Neural crest cell (in vitro differentiated cells): ENCODE results near the gene KIF25. TPM values are rescaled to one million over a fixed set of nuclear protein-coding genes. Genes with fewer than 3 reads are reported as not detected.

Experiments
- DNase-seq: peaks from one replicate; pipeline ENCODE4 v3.0.0; 2021; ENCODE audit warnings: low read depth, mixed read lengths, low spot score
- H3K27ac Mint-ChIP-seq: one replicate; pipeline ENCODE4 v1.8.0; 2021; ENCODE audit warnings: mild to moderate bottlenecking, mixed read lengths; ENCODE audit not compliant: unreplicated experiment
- H3K27me3 Mint-ChIP-seq: 2 replicates; pipeline ENCODE4 v1.8.0; 2021; ENCODE audit warnings: low read depth, mild to moderate bottlenecking, mixed read lengths
- H3K36me3 Mint-ChIP-seq: 2 replicates; pipeline ENCODE4 v1.8.0; 2021; ENCODE audit warnings: low read depth, mild to moderate bottlenecking, mixed read lengths
- H3K4me1 Mint-ChIP-seq: 2 replicates; pipeline ENCODE4 v1.8.0; 2021; ENCODE audit warnings: mixed read lengths
- H3K4me3 Mint-ChIP-seq: one replicate; pipeline ENCODE4 v1.8.0; 2021; ENCODE audit warnings: mild to moderate bottlenecking, mixed read lengths
- H3K9me3 Mint-ChIP-seq: 2 replicates; pipeline ENCODE4 v1.8.0; 2021; ENCODE audit warnings: mixed read lengths
- CTCF ChIP-seq: fragments of 200-600 bp; sonication (generic); conservative IDR thresholded peaks from 2 replicates; pipeline ENCODE4 v1.5.0; 2021; ENCODE audit warnings: antibody characterized with exemption, mild to moderate bottlenecking
- total RNA-seq: library from RNA; stranded (reverse); gene quantifications from 2 replicates; pipeline ENCODE4 v1.2.1, GENCODE V29; 2021

Gene KIF25
- total RNA-seq, 1 donor from 2014 or later, result 0.72 TPM

- no peak for TF ChIP-seq CTCF
- Mint-ChIP-seq H3K4me3 (no peak overlapping the region), H3K9me3 (no peaks in the 10 kb centered on the region), H3K27ac (peak overlapping the region; percentile 62), H3K4me1 (no peaks in the 10 kb centered on the region), H3K36me3 (no peaks in the 10 kb centered on the region), H3K27me3 (no peaks in the 10 kb centered on the region)
- DNase-seq, result no peak
These were observed 64.1 kb downstream of the KIF25 start for GRCh38 chr6:168061269-168062210.

- no peak for TF ChIP-seq CTCF
- DNase-seq, result no peak
- Mint-ChIP-seq H3K27me3 (no peaks in the 10 kb centered on the region), H3K27ac (no peak overlapping the region), H3K4me3 (no peak overlapping the region), H3K9me3 (no peaks in the 10 kb centered on the region), H3K4me1 (no peaks in the 10 kb centered on the region), H3K36me3 (no peaks in the 10 kb centered on the region)
These were observed 65.1 kb downstream of the KIF25 start for GRCh38 chr6:168062346-168063289.

GRCh38 chr6:168063431-168063830 is 66.0 kb downstream of the KIF25 start:
- H3K27me3 Mint-ChIP-seq, result no peaks in the 10 kb centered on the region

GRCh38 chr6:168064226-168064807 is 66.8 kb downstream of the KIF25 start:
- Mint-ChIP-seq H3K27me3 (no peaks in the 10 kb centered on the region), H3K4me3 (no peak overlapping the region), H3K4me1 (no peaks in the 10 kb centered on the region), H3K27ac (no peak overlapping the region), H3K36me3 (no peaks in the 10 kb centered on the region), H3K9me3 (no peaks in the 10 kb centered on the region)
- TF ChIP-seq CTCF, result no peak
- DNase-seq, result no peak

More at GRCh38 chr6:168063431-168063830, 66.0 kb downstream of the KIF25 start:
- H3K4me1 Mint-ChIP-seq, result no peaks in the 10 kb centered on the region
- H3K36me3 Mint-ChIP-seq, result no peaks in the 10 kb centered on the region
- no peak overlapping the region for H3K27ac Mint-ChIP-seq
- no peak for DNase-seq
- TF ChIP-seq CTCF, result no peak
- no peak overlapping the region for H3K4me3 Mint-ChIP-seq
- H3K9me3 Mint-ChIP-seq, result no peaks in the 10 kb centered on the region

- no peak for DNase-seq
- no peak overlapping the region for H3K4me3 Mint-ChIP-seq
- no peak for TF ChIP-seq CTCF
- no peaks in the 10 kb centered on the region for H3K27me3 Mint-ChIP-seq
- H3K4me1 Mint-ChIP-seq, result no peaks in the 10 kb centered on the region
- H3K36me3 Mint-ChIP-seq, result no peaks in the 10 kb centered on the region
- H3K27ac Mint-ChIP-seq, result no peak overlapping the region
- no peaks in the 10 kb centered on the region for H3K9me3 Mint-ChIP-seq
These were observed 69.7 kb downstream of the KIF25 start for GRCh38 chr6:168067081-168067759.
